HG02973 (cell line): ENCODE measurements around the gene FAM83E.

ENCODE experiments used
- ATAC-seq: cut with Tn5 transposase; IDR thresholded peaks from one replicate; pipeline ENCODE4 v1.9.1; 2021; ENCODE audit warnings: moderate library complexity; ENCODE audit not compliant: unreplicated experiment

Gene FAM83E

DNA sequence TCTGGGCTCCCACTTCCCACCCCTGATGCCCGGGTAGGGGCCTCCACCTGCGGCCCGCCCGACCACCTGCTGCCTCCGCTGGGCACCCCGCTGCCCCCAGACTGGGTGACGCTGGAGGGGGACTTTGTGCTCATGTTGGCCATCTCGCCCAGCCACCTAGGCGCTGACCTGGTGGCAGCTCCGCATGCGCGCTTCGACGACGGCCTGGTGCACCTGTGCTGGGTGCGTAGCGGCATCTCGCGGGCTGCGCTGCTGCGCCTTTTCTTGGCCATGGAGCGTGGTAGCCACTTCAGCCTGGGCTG lies 14.4 kb upstream of the FAM83E start:
- ATAC-seq = no peak

DNA sequence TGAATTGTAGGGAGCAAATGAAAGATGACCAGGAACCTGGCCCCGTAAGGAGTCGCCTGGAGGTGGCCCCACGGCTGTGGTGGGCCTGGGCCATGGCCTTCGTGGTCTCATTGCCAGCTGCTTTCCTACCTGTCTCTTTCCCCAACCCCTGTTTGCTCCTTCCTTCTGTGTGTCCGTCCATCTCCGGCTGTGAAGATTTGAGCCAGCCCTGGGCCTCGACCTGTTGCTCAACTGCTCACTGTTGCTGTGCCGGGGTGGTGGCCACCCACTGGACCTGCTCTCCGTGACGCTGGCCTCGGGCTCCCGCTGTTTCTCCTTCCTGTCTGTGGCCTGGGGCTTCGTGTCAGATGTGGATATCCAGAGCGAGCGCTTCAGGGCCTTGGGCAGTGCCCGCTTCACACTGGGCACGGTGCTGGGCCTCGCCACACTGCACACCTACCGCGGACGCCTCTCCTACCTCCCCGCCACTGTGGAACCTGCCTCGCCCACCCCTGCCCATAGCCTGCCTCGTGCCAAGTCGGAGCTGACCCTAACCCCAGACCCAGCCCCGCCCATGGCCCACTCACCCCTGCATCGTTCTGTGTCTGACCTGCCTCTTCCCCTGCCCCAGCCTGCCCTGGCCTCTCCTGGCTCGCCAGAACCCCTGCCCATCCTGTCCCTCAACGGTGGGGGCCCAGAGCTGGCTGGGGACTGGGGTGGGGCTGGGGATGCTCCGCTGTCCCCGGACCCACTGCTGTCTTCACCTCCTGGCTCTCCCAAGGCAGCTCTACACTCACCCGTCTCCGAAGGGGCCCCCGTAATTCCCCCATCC lies 13.8 kb upstream of the FAM83E start:
- no peak for ATAC-seq

DNA sequence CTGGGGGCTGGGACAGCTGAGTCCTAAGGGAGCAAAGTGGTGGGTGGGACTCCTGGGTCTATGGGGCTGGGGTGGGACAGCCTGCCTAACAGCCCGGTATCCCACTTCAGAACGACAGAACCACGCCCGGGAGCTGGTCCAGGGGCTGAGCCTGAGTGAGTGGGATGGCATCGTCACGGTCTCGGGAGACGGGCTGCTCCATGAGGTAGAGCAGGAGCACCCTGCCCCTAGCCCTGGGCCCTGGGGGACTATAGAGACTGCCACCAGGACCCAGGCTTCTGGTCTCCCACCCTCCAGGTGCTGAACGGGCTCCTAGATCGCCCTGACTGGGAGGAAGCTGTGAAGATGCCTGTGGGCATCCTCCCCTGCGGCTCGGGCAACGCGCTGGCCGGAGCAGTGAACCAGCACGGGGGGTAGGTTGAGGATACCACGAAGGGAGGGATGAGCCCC lies 13.0 kb upstream of the FAM83E start:
- no peak for ATAC-seq

DNA sequence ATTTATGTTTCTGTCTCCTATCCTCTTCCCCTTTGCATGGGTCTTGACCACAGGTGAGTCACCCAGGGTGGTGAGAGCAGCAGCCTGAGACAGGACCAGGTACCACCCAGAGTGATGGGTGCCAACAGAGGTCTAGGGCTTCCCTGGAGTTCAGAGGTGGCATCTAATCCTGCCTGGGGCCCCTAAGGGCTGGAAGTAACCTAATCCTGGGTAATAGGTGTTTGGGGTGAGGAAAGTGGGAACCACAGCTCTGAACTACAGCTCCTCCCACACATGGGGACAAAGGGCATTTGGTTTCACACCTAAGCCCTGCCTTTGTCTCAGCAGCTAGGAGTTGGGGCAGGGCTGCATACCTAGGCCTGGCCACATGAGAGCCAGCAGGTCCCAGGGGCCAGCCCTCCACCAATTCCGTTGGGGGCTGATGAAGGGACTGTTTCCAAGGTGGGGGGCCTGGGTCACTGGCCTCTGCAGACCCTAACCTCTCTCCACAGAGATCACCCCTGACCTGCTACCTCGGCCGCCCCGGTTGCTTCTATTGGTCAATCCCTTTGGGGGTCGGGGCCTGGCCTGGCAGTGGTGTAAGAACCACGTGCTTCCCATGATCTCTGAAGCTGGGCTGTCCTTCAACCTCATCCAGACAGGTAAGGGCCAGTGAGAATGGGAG lies 12.5 kb upstream of the FAM83E start:
- ATAC-seq = no peak

DNA sequence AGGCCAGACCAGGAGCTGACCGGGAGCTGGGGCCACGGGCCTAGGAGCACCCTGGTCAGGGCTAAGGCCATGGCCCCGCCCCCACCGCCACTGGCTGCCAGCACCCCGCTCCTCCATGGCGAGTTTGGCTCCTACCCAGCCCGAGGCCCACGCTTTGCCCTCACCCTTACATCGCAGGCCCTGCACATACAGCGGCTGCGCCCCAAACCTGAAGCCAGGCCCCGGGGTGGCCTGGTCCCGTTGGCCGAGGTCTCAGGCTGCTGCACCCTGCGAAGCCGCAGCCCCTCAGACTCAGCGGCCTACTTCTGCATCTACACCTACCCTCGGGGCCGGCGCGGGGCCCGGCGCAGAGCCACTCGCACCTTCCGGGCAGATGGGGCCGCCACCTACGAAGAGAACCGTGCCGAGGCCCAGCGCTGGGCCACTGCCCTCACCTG lies 11.0 kb upstream of the FAM83E start:
- no peak for ATAC-seq

DNA sequence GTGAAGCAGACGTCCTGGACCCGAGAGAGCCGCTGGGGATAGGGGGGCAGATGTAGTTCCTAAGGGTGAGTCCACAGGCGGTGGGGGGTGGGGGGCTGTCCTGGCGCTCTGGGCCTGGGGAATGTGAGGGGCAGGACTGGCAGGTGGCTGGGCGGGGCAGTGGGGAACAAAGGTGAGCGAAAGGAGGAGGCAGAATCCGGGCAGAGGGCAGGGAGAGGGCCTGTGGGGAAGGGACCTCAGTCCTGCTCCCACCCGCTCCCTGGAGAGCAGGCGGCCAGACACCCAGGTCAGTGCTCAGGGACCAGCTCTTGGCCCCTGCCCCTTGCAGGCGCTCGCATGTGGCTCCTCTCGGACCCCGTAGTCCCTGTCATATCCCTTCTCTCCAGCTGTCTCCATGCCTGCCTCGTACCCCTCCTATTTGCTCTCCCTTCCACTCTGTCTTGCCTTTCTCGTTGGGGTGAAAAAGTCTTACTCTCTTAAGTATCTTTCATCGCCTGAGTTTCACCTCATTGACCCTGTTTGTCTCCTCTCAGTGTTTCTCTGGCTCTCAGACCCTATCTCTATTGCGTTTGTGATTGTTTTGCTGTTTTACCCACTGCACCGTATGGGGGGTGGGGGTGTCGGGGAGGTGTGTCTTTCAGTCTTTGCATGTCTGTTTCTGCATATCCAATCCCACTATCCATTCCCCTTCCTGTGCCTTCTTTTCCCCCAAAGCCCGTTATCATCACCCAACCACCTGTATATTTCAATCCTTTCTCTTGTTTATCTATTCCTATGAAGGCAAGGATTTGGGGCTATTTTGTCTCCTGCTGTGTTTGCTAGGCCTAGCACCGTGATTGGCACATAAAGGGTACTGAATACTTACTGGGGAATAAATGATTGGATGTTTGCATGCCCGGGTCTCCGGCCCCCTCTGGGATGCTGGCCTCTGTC lies 10.2 kb upstream of the FAM83E start:
- no peak for ATAC-seq

DNA sequence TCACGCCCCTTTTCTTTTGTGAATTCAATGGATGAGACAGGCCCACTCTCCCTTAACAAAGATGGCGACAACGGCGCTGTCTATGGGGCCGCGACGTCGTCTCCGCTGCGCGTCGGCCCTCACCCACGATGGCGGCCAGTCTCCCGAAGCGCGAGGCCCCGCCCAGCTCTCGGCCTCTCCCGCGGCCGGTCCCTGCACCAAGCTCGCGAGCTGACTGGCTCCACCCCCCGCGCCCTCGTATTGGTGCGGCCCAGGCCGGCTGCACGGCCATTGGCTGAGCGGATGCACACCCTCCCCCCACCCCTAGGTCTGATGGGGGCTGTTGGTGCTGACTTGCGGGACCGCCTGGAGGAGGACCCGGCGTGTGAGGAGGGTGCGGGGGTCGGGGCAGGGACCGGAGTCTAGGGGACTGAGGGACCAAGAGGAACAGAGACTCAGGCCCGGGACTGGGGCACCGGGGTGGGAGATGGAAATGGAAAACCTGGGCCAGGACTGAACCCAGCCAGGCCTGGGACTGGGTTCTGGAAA lies 9.3 kb upstream of the FAM83E start:
- ATAC-seq = peak; percentile 51

DNA sequence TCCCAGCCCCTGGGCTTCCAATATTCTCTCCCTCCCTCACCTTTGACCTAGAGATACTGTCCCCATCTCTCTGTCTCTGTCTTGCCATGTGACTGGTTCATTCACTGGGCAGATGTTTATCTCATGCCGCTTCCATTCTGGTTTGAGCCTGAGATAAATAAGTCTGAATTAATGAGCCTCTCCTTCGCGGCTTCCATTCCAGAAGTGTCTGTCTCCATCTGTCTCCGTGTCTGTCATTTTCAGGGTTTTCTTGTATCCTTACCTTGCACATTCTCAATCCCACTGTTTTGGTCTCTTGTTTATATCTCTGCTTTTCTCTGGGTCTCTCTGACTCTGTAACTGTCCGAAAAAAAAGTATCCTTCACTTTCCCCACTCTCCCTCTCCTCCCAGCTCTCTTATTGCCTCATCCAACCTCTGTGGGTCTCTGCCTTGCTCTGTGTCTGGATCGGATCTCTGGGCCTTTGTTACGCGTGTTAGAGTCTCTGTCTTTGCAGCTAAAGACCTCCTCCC lies 8.7 kb upstream of the FAM83E start:
- ATAC-seq = no peak

DNA sequence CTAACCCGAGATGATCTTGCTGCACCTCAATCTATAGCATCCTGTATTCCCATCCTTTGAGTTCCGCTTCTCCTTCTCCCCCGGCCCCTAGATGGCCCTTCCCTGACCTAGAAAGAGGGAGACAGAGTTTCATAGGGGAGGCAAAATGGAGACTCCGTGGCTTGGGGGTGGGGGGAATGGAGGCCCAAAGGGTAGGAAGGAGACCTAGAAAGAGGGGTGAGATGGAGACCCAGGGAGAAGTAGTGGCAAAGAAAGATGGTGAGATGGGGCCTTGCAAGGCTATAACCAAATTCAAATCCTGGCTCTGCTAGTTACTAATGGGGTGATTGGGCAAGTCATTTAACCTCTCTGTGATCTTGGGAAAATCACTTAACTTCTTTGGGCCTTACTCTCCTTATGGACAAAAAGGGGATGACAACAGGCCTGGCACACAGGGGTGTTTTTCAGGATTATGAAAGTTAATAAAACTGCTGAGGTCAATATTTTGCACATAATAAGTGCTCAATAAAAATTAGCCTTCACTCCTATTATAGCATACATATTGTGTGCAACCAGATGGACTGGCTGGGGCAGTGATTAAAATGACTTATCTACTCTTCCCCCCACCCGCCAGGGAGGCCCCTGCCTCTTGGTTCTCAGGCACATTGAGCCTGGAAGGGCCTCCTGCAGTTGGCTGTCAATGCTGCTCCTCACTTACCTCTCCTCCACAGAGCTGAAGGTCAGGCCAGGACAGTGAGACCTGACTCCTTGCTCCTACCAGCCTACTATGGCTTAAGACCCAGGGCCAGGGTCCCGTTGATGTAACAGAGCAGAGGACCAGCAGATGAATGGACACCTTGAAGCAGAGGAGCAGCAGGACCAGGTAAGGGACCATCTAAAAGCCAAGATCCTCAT lies 5.1 kb upstream of the FAM83E start:
- no peak for ATAC-seq

DNA sequence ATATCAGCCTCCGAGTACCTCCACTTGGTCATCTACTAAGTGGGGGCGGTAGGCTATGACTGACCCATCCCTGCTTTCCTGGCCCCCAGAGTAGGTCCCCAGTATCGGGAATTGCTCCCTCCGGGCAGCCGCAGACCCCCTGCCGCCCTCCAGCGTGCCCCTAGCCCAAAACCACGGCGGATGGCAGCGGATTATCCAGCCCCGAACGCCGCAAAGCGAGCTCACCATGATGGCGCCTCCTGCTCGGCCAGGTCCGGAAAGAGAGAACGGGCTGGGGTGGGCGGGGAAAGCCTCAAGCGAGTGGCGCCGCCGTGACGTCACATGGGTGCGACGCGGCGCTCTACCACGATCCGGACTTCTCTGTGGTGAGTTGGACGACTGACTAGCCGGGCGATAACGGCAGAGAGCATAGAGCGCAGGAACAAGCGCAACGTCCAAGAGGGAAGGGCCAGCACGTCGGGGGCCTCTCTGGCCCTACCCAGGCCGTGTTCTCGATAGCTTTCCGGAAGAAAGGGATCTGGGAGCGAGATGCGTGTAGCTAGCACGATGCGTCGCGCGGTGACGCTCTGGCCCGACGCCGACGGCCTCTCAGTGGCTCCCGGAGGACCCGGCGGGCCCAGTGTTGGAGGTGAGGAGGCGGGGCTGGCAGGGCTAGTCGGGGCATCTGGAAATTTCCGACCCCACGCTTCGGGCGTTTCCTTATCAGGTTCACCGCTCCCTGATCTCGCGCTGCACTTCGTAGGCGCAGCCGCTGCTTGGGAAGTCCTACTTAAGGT lies 4.2 kb upstream of the FAM83E start, which contains the start of the genes RPL18 and SPHK2:
TSS of gene RPL18 (minus strand) at position 263 of the 776 bp plus-strand sequence. CDS start at position 228, 35 bp downstream.
TSS of gene SPHK2 (plus strand) at position 591 of the 776 bp plus-strand sequence. CDS start 1,009 bp downstream, outside the sequence.
- peak; percentile 70 for ATAC-seq

DNA sequence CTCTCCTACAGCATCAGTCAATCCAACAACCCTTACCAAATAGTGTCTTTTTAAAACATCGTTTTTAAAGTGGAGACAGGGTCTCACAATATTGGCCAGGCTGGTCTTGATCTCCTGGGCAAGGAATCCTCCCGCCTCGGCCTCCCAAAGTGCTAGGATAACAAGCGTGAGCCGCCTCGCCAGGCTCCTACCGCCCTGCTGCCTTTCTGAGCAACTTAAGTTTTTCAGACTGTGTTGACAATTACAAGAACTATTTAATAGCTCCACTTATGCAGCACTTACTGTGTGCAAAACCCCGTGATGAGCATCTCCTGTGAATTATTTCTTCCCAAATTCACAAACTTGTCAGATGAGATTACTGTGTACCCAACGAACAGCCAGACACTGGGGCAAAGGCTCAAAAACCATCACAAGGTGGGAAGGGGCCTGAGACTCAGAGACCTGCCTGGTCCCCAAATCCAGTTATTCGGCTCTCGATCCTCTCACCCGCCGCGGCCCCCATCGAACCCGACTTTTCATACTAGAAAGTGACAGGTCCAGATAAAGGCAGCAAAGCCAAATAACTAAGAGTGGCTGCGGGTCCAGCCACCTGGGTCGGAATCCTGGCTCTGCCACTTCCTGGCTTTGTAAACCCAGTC lies 3.5 kb upstream of the FAM83E start:
- ATAC-seq = no peak

DNA sequence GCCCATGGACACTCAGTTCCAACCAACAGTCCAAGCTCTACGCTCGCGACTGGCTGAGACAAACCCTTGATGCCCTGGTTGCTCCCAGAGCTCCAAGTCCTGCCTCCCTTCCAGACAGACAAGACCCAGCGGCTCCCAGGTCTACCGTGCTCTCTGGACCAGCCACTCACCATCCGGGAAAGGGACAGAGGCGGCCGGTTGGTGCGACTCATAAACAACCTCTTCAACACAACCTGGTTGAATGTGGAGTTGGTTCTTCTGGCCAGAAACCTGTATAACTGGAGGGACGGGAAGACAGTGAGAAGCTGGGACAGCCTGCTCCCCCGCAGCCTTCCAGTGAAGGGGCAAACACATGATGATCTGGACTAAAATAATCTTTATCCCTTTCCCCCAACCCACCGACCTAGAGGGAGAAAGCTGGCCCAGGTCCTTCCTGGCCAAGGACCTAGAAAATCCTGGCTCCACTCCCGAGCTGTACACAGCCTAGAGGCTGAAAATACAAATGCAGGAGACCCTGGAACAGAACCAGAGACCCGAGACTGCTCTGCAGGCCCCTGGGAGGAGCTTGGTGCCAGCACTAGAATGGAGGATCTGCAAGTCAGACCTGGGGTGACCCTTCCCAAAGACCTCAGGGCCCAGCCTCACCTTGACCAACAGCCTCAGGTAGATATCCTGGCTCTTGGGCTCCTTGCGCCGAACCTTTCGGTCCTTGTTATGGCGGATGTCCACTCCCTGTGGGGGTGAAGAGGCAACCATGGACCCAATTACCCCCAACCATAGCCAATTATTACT lies 2.5 kb upstream of the FAM83E start:
- ATAC-seq = no peak

DNA sequence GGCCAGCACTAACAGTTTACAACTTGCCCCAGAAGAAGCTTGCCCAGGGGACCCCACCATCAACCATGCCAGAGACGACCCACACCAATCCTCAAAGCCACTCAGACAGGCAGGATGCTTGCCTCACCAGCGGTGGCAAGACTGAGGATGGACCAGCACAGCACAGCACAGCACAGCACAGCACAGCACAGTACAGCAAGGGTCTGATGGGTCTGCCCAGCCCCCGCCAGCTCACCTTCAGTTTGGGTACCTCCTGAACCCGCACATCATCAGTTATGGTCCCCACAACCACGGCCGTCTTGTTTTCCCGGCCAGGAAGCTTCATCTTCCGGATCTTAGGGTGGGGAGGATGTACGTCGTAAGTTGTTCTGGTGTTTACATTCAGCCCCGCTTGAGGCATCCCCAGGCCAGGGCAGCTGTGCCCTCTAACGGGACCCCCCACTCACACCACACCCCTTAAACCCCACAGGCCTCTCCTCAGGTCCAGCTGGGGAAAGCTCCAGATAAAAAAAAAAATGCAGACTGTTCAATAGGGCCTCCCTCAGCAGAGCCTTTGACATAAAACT lies 1.7 kb upstream of the FAM83E start:
- no peak for ATAC-seq

DNA sequence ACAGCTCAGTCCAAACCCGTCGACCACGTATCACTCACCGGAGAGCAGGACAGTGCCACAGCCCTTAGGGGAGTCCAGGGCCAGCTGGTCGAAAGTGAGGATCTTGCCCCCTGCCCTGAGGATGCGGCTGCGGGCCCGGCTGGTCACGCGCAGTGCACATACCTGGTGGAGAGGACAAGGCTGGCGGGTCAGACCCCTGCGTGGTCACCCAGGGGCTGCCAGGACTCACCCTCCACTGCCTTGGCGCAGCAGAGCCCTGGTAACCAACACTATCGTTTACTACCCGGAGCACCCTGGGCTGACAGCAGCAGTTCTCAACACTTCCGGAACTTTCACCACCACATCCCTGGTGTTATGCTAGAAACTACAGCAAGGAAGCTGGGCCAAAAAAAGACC lies 1.2 kb upstream of the FAM83E start:
- ATAC-seq = no peak

DNA sequence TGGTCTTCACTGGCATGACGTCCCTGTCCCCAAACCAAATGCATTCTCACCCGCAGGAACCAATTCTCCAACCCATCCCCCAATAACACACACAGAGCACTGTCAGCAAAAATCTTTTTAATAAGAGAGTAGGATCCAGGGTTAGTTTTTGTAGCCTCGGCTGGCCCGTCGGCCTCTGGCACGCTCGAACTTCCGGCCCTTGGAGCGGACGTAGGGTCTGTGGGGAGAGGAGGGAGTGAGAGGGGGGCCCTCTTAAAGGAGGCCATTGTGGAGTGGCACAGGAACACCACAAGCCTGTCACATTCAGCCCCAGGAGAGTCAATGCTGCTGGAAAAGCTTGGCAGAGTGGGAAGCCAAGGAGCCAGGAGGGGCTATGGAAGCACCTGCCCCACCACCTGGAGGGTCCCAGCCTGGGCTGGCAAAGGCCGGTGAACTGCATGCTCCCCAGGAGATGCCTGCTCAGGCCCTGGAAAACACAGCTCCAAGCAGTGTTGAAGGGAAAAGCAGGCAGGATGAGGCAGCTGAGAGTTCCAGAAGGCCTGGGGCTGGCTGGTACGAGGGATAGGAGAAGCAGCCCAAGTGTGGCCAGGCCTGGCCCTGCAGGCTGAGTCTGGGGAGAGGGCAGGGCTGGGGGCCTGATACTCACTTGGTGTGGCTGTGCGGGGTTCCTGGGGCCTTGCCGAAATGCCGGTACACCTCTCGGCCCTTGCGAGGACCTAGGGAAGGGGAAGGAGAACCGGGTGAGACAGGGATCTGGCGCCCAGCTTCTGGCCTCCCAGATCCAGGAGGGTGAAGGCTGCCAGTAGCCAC lies 560 bp upstream of the FAM83E start:
- no peak for ATAC-seq

DNA sequence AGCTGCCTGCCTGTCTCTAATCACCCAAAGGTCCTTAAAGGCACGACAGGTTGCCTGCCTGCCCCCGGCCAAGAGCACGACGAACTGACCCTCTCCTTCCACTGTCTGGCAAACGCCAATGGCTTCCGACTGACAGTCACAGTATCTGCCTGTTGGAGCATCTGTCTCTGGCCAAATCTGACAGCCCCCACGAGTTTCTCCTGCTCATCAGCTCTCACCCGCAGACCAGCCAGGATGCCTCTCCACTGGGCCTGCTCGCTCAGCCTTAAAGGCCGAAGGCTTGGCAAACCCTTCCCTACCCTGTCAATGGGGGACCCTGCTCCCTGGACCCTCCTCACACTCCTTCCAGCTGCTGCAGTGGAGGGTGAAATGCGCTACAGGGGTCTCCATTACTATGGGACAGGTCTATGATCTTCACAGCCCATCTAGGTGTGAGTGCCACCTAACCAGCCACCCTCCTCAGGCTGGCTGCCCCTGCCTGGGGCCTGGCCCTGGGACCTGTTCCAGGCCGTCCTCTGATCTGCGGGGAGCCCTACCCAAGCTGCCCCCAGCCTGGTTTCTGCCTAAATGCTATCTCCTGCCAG lies 932 bp downstream of the FAM83E start:
- ATAC-seq = no peak
